ENCODE data around the gene GPR132. TPM values are rescaled to one million over a fixed set of nuclear protein-coding genes. Genes with fewer than 3 reads are reported as not detected.
"Not testable (repeated sequence)": the region's sequence is repeated elsewhere in the genome, so short reads cannot be mapped to it uniquely, and the experiment has no call there.

GPR132 gene
- total RNA-seq, 2 experiments from 2014 or later = 51.2 to 51.4 TPM

DNA sequence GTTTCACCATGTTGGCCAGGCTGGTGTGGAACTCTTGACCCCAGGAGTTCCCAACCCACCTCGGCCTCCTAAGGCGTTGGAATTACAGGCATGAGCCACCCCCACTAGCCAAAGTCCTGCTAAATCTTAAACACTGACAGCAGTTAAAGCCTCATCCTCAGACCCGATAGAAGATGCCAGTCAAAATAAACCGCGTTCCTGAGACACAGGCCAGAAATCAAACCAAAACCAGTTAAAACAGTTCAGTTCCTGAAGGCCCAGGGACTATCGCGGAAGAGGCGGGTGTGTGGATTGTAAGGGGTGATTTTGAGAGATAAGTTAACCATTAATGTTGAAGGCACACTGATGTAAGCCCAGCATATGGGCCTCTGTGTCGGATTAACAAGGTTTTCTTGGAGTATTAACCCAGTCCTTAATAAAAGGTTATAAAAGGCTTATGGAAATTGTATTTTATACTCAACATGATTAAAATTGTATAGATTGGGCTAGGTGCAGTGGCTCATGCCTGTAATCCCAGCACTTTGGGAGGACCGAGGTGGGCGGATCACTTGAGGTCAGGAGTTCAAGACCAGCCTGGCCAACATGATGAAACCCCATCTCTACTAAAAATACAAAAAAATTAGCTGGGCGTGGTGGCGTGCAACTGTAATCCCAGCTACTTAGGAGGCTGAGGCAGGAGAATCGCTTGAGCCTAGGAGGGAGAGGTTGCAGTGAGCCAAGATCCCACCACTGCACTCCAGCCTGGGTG is 25.6 kb downstream of the GPR132 start:
- CTCF ChIA-PET = interaction anchor here (1.4 kb wide), 1 partner anchor 51 kb away, joined by 4 read pairs; no protein-coding TSS in a partner anchor
- Mint-ChIP-seq H3K36me3 (ENCODE audit: low read depth) (no peaks in the 10 kb centered on the region), H3K27ac (no peak overlapping the region), H3K27me3 (peaks cover 4% of the 10 kb centered on the region), H3K4me3 (no peak overlapping the region), H3K9me3 (no peaks in the 10 kb centered on the region), H3K4me1 (peaks cover 3% of the 10 kb centered on the region)
- POLR2A ChIA-PET = interaction anchor here (1.1 to 1.2 kb wide), 2 partner anchors 18 to 19 kb away, joined by 3 read pairs; partner anchors contain the start of gene CDCA4
- no peak for DNase-seq

DNA sequence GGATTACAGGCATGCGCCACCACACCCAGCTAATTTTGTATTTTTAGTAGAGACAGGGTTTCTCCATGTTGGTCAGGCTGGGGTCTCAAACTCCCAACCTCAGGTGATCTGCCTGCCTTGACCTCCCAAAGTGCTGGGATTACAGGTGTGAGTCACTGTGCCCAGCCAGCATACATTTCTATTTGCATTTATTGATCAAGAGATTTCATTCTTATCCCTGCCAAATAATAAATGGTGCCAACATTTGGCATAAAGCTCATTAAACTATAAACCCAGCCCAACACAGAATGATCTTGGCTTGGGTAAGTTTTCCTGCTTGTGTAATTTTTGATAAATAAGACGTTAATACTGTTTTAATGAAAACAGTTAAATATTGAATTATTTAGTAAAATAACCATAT is 29.6 kb downstream of the GPR132 start:
- ChIA-PET POLR2A (interaction anchor here (1.6 kb wide), 3 partner anchors 10 to 17 kb away, joined by 4 to 9 read pairs (median 7); partner anchors contain the start of gene CDCA4), CTCF (interaction anchor here (0.7 to 3.3 kb wide), 3 partner anchors 9 to 60 kb away, joined by 3 to 27 read pairs (median 3); no protein-coding TSS in a partner anchor)
- DNase-seq; H3K4me3 Mint-ChIP-seq; H3K27ac Mint-ChIP-seq; H3K36me3 Mint-ChIP-seq (ENCODE audit: low read depth); H3K9me3 Mint-ChIP-seq; H3K27me3 Mint-ChIP-seq: not testable (repeated sequence)
- peaks cover 17% of the 10 kb centered on the region for H3K4me1 Mint-ChIP-seq

DNA sequence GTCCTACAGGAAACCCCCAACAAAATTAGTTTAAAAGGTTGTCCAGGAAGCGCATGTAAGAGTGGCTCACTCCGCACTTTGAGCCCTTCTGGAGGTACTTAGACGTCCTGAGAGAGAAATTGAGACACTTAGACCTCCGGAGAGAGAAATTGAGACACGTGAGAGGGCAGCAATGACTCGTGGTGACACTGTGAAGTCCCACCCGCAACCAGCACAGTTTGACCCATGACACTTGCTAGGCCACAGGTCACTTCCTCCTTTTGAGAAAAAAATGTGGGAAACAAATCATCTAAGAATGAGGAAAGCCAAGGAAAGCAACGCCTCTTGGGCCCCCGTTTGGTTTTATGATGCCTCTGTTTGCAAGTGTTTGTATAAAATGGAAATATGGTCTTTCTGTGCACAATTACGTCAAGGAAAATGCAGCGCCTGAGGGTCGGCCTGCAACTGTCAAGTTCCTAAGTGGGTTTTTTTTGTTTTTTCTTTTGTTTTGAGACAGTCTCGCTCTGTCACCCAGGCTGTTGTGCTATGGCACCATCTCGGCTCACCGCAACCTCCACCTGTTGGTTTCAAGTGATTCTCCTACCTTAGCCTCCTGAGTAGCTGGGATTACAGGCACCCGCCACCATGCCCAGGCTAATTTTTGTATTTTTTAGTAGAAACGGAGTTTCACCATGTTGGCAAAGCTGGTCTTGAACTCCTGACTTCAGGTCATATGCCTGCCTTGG is 30.8 kb downstream of the GPR132 start:
- Mint-ChIP-seq H3K4me3 (no peak overlapping the region), H3K9me3 (no peaks in the 10 kb centered on the region), H3K4me1 (peaks cover 17% of the 10 kb centered on the region), H3K27me3 (peaks cover 8% of the 10 kb centered on the region), H3K27ac (no peak overlapping the region), H3K36me3 (ENCODE audit: low read depth) (peaks cover 3% of the 10 kb centered on the region)
- ChIA-PET CTCF (interaction anchor here (0.9 to 3.3 kb wide), 2 partner anchors 10 to 59 kb away, joined by 3 to 27 read pairs; no protein-coding TSS in a partner anchor), POLR2A (interaction anchor here (1.4 to 1.6 kb wide), 4 partner anchors 11 to 16 kb away, joined by 4 to 9 read pairs (median 7); partner anchors contain the start of gene CDCA4)
- no peak for DNase-seq

DNA sequence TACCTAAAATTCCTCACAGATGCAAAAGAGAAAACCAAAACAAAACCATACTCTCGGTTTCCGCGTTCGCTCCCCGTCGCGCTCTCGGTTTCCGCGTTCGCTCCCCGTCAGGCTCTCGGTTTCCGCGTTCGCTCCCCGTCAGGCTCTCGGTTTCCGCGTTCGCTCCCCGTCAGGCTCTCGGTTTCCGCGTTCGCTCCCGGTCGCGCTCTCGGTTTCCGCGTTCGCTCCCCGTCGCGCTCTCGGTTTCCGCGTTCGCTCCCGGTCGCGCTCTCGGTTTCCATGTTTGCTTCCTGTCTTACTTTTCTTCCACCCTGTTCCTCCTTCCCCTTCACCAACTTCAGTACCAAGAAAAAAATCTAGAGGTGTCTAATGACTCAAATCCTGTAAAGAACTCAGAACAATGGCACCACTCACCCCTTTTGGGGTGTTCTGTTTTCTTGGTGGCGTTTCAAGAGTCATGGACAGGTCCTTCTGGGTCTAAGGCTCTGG is 31.8 kb downstream of the GPR132 start:
- not testable (repeated sequence) for H3K9me3 Mint-ChIP-seq; H3K27ac Mint-ChIP-seq; H3K36me3 Mint-ChIP-seq (ENCODE audit: low read depth); DNase-seq; H3K27me3 Mint-ChIP-seq
- ChIA-PET CTCF (interaction anchor here (3.3 kb wide), 1 partner anchor 11 kb away, joined by 27 read pairs; no protein-coding TSS in a partner anchor), POLR2A (interaction anchor here (1.4 kb wide), 1 partner anchor 12 kb away, joined by 7 read pairs; the partner anchor contains the start of gene CDCA4)
- Mint-ChIP-seq H3K4me1 (peaks cover 17% of the 10 kb centered on the region), H3K4me3 (peak overlapping the region; percentile 79)

DNA sequence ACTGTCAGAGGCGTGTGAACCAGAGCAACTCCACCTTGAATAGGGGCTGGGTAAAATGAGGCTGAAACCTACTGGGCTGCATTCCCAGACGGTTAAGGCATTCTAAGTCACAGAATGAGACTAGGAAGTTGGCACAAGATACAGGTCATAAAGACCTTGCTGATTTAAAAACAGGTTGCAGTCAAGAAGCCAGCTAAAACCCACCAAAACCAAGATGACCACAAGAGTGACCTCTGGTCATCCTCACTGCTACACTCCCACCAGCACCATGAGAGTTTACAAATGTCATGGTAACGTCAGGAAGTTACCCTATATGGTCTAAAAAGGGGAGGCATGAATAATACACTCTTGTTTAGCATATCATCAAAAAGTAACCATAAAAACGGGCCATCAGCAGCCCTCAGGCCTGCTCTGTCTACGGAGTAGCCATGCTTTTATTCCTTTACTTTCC is 32.8 kb downstream of the GPR132 start:
- peaks cover 23% of the 10 kb centered on the region for H3K4me1 Mint-ChIP-seq
- H3K27me3 Mint-ChIP-seq; H3K9me3 Mint-ChIP-seq; DNase-seq; H3K27ac Mint-ChIP-seq; H3K36me3 Mint-ChIP-seq (ENCODE audit: low read depth): not testable (repeated sequence)
- peak overlapping the region; percentile 24 for H3K4me3 Mint-ChIP-seq
- ChIA-PET POLR2A (interaction anchor here (0.5 to 1.5 kb wide), 2 partner anchors 13 to 14 kb away, joined by 3 to 5 read pairs; no protein-coding TSS in a partner anchor), CTCF (interaction anchor here (0.5 to 3.3 kb wide), 2 partner anchors 12 to 53 kb away, joined by 4 to 27 read pairs; no protein-coding TSS in a partner anchor)

DNA sequence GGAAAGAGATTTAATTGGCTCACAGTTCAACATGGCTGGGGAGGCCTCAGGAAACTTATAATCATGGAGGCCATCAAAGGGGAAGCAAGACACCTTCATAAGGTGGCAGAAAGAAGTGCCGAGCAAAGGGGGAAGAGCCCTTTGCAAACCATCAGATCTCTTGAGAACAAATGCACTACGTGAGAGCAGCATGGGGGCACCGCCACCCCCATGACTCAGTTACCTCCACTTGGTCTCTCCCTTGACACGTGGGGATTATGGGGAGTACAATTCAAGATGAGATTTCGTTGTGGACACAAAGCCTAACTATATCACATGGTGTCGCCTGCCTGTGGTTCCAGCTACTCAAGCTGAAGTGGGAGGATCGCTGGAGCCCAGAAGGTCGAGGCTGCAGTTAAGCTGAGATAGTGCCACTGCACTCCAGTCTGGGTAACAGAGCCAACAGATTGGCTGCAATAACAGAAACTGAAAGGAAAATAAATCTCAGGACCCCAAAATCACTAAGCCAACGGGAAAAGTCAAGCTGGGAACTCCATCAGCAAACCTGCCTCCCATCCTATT is 34.3 kb downstream of the GPR132 start:
- Mint-ChIP-seq H3K27me3 (peaks cover 8% of the 10 kb centered on the region), H3K36me3 (ENCODE audit: low read depth) (peaks cover 10% of the 10 kb centered on the region), H3K9me3 (peaks cover 2% of the 10 kb centered on the region), H3K27ac (no peak overlapping the region), H3K4me3 (no peak overlapping the region), H3K4me1 (peaks cover 35% of the 10 kb centered on the region)
- DNase-seq = no peak
- CTCF ChIA-PET = no interaction called here
- POLR2A ChIA-PET = interaction anchor here (1.3 to 1.5 kb wide), 2 partner anchors 12 to 26 kb away, joined by 3 read pairs; no protein-coding TSS in a partner anchor

DNA sequence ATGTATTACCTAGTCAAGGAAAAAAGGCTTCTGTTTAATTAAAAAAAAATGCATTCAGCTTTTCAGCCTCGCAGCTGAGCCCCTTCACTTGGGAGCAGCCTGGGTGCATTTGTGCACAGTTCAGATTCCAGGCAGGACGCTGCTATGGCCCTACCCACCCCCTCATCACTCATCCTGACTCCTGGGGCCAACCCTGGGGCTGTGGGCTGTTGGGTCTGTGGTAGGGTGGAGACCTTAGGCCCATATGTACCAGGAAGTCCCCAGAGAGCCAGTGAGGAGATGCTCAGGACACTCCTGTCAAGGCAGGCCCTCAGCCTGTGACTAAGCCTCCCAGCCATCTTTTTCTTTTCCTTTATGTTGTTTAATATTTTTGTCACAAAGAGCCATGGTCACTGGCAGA is 35.0 kb downstream of the GPR132 start:
- Mint-ChIP-seq H3K27me3 (peaks cover 8% of the 10 kb centered on the region), H3K36me3 (ENCODE audit: low read depth) (peaks cover 10% of the 10 kb centered on the region), H3K4me3 (no peak overlapping the region), H3K27ac (no peak overlapping the region), H3K9me3 (peaks cover 2% of the 10 kb centered on the region), H3K4me1 (peaks cover 42% of the 10 kb centered on the region)
- ChIA-PET CTCF (interaction anchor here (0.7 to 2.3 kb wide), 2 partner anchors 15 to 56 kb away, joined by 3 to 14 read pairs; no protein-coding TSS in a partner anchor), POLR2A (no interaction called here)
- no peak for DNase-seq

DNA sequence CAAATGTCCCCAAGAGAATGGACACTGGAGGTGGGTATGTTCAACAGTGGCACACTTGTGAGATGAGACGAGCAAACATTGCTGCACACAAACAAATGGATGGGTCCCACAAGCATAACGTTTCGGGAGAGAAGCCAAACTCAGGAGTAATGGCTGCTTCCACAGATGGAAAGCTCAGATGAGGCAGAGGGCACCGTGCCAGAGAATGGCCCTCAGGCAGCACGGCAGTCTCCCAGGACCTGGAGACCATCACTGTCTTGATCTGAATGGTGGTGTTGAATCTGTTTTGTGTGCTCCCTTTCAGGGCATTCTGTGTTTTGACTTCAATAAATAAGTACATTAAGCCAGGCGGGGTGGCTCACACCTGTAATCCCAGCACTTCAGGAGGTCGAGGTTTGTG is 35.8 kb downstream of the GPR132 start:
- ChIA-PET POLR2A (interaction anchor here (2.1 kb wide), 1 partner anchor 11 kb away, joined by 8 read pairs; no protein-coding TSS in a partner anchor), CTCF (interaction anchor here (2.3 kb wide), 1 partner anchor 15 kb away, joined by 14 read pairs; no protein-coding TSS in a partner anchor)
- Mint-ChIP-seq H3K36me3 (ENCODE audit: low read depth) (peaks cover 10% of the 10 kb centered on the region), H3K27me3 (peaks cover 5% of the 10 kb centered on the region), H3K27ac (no peak overlapping the region), H3K9me3 (peaks cover 2% of the 10 kb centered on the region), H3K4me1 (peaks cover 48% of the 10 kb centered on the region), H3K4me3 (no peak overlapping the region)
- DNase-seq = no peak

DNA sequence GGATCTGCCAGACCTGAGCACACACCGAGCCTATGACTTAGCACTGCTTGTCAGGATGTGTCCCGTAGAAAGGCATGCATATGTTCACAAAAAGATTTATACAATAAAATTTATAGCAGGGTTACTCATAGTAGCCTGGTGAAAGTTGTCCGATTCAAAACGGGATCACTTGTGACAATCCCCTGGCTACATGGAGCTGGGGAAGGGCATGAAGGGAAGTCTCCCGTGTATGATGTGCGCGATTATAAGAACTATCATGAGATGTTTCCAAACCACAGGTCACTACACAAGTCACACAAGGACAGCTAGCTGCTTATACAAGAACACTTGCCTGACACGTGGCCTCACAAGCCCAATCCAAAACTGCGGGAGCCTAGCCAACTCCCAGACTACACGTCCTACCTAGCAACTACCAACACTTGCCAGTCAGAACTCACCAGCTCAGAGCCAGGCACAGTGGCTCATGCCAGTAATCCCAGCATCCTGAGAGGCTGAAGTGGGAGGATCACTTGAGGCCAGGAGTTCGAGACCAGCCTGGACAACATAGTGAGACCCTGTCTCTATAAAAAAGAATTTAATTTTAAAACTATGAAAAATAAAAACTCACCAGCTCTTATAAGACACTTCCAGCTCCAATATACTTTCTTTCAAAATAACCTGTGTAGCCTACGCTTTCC is 36.8 kb downstream of the GPR132 start:
- POLR2A ChIA-PET = interaction anchor here (1.6 to 2.1 kb wide), 2 partner anchors 10 to 15 kb away, joined by 6 to 8 read pairs; no protein-coding TSS in a partner anchor
- peaks cover 2% of the 10 kb centered on the region for H3K9me3 Mint-ChIP-seq
- H3K36me3 Mint-ChIP-seq (ENCODE audit: low read depth) = peaks cover 8% of the 10 kb centered on the region

DNA sequence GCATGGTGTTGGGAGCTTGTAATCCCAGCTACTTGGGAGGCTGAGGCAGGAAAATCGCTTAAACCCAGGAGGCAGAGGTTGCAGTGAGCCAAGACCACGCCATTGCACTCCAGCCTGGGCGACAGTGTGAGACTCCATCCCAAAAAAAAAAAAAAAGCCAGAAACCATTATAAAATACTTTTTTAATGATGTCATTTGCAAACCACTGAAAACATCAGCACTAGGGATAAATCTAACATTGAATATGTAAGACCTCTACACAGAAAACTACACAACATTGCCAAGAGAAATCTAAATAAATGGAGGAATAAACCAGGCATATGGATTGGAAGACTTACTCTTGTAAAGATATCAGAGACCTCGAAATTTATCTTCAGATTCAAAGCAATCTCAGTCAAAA is 37.5 kb downstream of the GPR132 start:
- Mint-ChIP-seq H3K36me3 (ENCODE audit: low read depth) (peaks cover 13% of the 10 kb centered on the region), H3K4me1 (peaks cover 51% of the 10 kb centered on the region)
- not testable (repeated sequence) for H3K4me3 Mint-ChIP-seq, H3K27me3 Mint-ChIP-seq, H3K27ac Mint-ChIP-seq, DNase-seq, H3K9me3 Mint-ChIP-seq
- ChIA-PET POLR2A (interaction anchor here (1.6 to 3.6 kb wide), 4 partner anchors 9 to 33 kb away, joined by 6 to 18 read pairs (median 8); no protein-coding TSS in a partner anchor), CTCF (interaction anchor here (2.3 to 3.4 kb wide), 2 partner anchors 17 to 18 kb away, joined by 14 to 36 read pairs; no protein-coding TSS in a partner anchor)

More for the DNA sequence above, 36.8 kb downstream of the GPR132 start:
- peaks cover 51% of the 10 kb centered on the region for H3K4me1 Mint-ChIP-seq
- H3K4me3 Mint-ChIP-seq = no peak overlapping the region
- H3K27me3 Mint-ChIP-seq = no peaks in the 10 kb centered on the region
- no peak overlapping the region for H3K27ac Mint-ChIP-seq
- CTCF ChIA-PET = interaction anchor here (2.3 kb wide), 1 partner anchor 16 kb away, joined by 14 read pairs; no protein-coding TSS in a partner anchor
- DNase-seq = no peak

DNA sequence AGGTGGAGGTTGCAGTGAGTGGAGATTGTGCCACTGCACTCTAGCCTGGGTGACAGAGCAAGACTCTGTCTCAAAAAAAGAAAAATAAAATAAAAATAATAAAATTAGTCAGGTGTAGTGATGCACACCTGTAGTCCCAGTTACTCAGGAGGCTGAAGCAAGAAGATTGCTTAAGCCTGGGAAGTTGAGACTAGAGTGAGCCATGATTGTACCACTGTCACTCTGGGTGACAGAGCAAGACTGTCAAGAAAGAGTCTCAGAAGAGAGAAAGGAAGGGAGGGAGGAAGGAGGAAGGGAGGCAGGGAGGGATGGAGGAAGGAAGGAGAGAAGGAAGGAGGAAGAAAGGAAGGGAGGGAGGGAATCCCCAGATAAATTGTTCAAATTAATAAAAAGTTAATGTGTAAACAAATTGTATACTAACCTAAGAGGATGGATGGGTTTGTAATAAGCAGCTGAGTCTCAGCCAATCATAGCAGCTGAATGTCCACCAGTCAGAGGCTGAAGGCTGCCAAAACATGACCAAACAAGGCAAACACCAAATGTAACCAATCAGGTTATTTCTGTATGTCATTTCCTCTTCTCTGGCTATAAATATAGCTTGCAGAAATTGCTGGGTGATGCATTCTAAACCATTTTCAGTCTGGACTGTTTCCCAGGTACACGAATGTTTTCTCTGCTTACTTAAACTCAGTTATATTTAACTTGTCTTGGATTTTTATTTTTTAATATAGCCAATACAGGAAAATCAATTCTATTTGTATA is 38.2 kb downstream of the GPR132 start:
- Mint-ChIP-seq H3K9me3 (peaks cover 2% of the 10 kb centered on the region), H3K27ac (peak overlapping the region; percentile 90), H3K36me3 (ENCODE audit: low read depth) (peaks cover 13% of the 10 kb centered on the region), H3K4me1 (peaks cover 51% of the 10 kb centered on the region), H3K27me3 (no peaks in the 10 kb centered on the region), H3K4me3 (no peak overlapping the region)
- ChIA-PET POLR2A (interaction anchor here (0.7 to 3.6 kb wide), 7 partner anchors 10 to 274 kb away, joined by 3 to 18 read pairs (median 6); partner anchors contain the start of gene BRF1), CTCF (interaction anchor here (0.6 to 3.4 kb wide), 3 partner anchors 9 to 51 kb away, joined by 3 to 36 read pairs (median 8); no protein-coding TSS in a partner anchor)
- no peak for DNase-seq

All from activated CD4-positive, alpha-beta memory T cell treated with anti-CD3 and anti-CD28 coated beads, Interleukin-2, amount 10 ng/mL, durations not matched to agents 7 days and 5 days (primary cell).